Panc1 (cell line): Measurements from ENCODE around the gene SOX11. TPM values are rescaled to one million over a fixed set of nuclear protein-coding genes. Genes with fewer than 3 reads are reported as not detected.

Experiments
- ATAC-seq: fragments of 200-7000 bp; cut with Tn5 transposase; 2 replicates; pipeline ENCODE4 v1.9.1; 2020; ENCODE audit warnings: mild to moderate bottlenecking, moderate library complexity
- BruUV-seq: library from RNA; stranded (reverse); fragments of 400-500 nt; replicated peaks from 2 replicates; lab custom pipeline; 2021; lab: Mats Ljungman, UMichigan
- CTCF ChIA-PET: fragments of 300-600 bp; sonication (Branson Sonifier 250); formaldehyde crosslinking; loops from one replicate; lab custom pipeline; 2022; ENCODE audit warnings: antibody characterized with exemption; lab: Charles Lee
- POLR2A ChIA-PET: fragments of 300-600 bp; sonication (Branson Sonifier 250); formaldehyde crosslinking; loops from one replicate; lab custom pipeline; 2022; ENCODE audit warnings: antibody characterized with exemption; lab: Charles Lee
- DNase-seq: peaks from one replicate; pipeline ENCODE4 v3.0.0-alpha.2; 2010; ENCODE audit warnings: low read depth, low spot score
- H3K27ac ChIP-seq: 2 replicates; pipeline ENCODE4 v1.5.1; 2011; ENCODE audit warnings: mild to moderate bottlenecking, low read length, inconsistent platforms
- H3K27me3 ChIP-seq: fragments of 200-500 bp; sonication (Bioruptor generic); 2 replicates; pipeline ENCODE4 v1.6.0; 2014; ENCODE audit warnings: low read length, inconsistent platforms; ENCODE audit not compliant: control insufficient read depth, insufficient read depth
- H3K36me3 ChIP-seq: fragments of 200-500 bp; sonication (Bioruptor generic); 2 replicates; pipeline ENCODE4 v1.5.1; 2014; ENCODE audit warnings: inconsistent platforms, mild to moderate bottlenecking, low read length, moderate library complexity; ENCODE audit not compliant: control insufficient read depth, insufficient read depth
- H3K4me1 ChIP-seq: 2 replicates; pipeline ENCODE4 v1.5.1; 2011; ENCODE audit warnings: inconsistent platforms, mild to moderate bottlenecking, low read length, moderate library complexity; ENCODE audit not compliant: control insufficient read depth, insufficient read depth
- H3K4me3 ChIP-seq, 2 experiments: 2 replicates each; pipeline ENCODE4 v1.5.1; 2011 to 2012; ENCODE audit warnings: low read depth in 2 of 2, low read length in 2 of 2, mild to moderate bottlenecking in 2 of 2, inconsistent platforms in 1 of 2, moderate library complexity in 1 of 2
- H3K9me3 ChIP-seq: fragments of 200-500 bp; sonication (Bioruptor generic); 2 replicates; pipeline ENCODE4 v1.5.1; 2014; ENCODE audit warnings: low read depth, mild to moderate bottlenecking, inconsistent platforms, low read length, moderate library complexity; ENCODE audit not compliant: control insufficient read depth, insufficient read depth
- POLR2AphosphoS5 ChIP-seq: IDR thresholded peaks from 2 replicates; pipeline ENCODE4 v1.6.1; 2012; ENCODE audit warnings: mild to moderate bottlenecking, low read depth, low read length, moderate library complexity
- SIN3A ChIP-seq: IDR thresholded peaks from 2 replicates; pipeline ENCODE4 v1.6.1; 2012; ENCODE audit warnings: low read depth, mild to moderate bottlenecking, low read length, moderate library complexity, borderline replicate concordance; ENCODE audit not compliant: insufficient read depth
- TCF7L2 ChIP-seq: IDR thresholded peaks from 2 replicates; pipeline ENCODE4 v1.6.1; 2011; ENCODE audit warnings: mild to moderate bottlenecking, low read depth, low read length, inconsistent platforms
- in situ Hi-C: cut with HindIII; loops from 2 replicates; pipeline ENCODE4 v1.10.0; 2016; ENCODE audit warnings: low sequenced_read_pairs, low pct_unique_long_range_greater_than_20kb
- intact Hi-C: fragments of 100-400 bp; cut with micrococcal nuclease; formaldehyde crosslinking; loops from one replicate; pipeline ENCODE4 v1.10.0; 2022; ENCODE audit not compliant: unreplicated experiment
- total RNA-seq: library from RNA; stranded (reverse); gene quantifications from one replicate; pipeline ENCODE4 v1.2.1, GENCODE V29; 2021; ENCODE audit not compliant: unreplicated experiment
- TF ChIP-seq, protein P1 (sequence below): fragments of 450-650 bp; IDR thresholded peaks from 2 replicates; pipeline ENCODE4 v1.5.1; 2017; ENCODE audit warnings: mild to moderate bottlenecking
- TF ChIP-seq, protein P2 (sequence below), 2 experiments: IDR thresholded peaks; 2 replicates each; pipeline ENCODE4 v1.6.1; 2011 to 2012; ENCODE audit warnings: low read depth in 2 of 2, control low read depth in 1 of 2, low read length in 1 of 2, mild to moderate bottlenecking in 1 of 2, moderate library complexity in 1 of 2; ENCODE audit not compliant: insufficient read depth in 1 of 2

The SOX11 gene
- total RNA-seq, 1 experiment from 2014 or later: not detected

DNA sequence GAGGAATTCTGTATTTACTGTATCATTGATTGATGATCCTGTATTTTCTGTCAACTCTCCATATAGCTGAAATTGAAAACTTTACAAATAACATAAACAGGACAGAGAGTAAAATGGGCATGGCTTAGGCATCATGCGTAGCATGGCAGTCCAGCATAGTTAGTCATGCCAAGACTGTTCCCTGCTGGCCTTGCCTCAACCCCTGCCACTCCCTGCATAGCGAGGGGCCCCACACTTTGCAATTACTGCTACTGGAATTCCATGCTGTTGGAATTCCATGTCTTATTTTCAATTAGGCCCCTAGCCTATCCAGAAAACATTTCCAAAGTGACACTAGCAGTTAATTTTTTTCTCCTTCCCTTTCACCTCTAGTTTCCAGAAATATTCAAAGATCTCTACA, 15.1 kb upstream of the SOX11 start:
- in situ Hi-C loops: no loop called here
- no peak for ATAC-seq
- POLR2A ChIA-PET: no interaction called here

DNA sequence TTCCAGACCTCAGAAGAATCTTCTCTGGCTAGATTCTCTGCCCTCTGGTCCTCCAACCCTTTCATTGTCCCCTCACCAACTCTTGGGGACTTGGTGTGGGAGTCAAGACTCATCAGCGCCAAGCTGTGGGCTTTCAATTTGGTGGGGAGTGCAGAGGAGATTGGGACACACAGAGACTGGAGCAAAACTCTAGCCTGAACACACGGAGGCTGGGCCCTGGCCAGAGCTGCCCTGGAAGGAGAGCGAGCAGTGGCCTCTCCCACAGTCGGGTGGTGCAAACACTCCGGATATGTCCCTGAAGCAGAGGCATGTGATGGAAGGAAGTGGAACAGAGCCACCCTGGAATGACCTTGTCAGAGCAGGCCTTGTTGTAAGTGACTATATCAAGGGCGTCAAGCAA, 8.7 kb upstream of the SOX11 start:
- no peaks in the 10 kb centered on the region for H3K27me3 ChIP-seq

More for the DNA sequence above, 15.1 kb upstream of the SOX11 start:
- no peaks in the 10 kb centered on the region for H3K36me3 ChIP-seq
- TF ChIP-seq, protein P1, sequence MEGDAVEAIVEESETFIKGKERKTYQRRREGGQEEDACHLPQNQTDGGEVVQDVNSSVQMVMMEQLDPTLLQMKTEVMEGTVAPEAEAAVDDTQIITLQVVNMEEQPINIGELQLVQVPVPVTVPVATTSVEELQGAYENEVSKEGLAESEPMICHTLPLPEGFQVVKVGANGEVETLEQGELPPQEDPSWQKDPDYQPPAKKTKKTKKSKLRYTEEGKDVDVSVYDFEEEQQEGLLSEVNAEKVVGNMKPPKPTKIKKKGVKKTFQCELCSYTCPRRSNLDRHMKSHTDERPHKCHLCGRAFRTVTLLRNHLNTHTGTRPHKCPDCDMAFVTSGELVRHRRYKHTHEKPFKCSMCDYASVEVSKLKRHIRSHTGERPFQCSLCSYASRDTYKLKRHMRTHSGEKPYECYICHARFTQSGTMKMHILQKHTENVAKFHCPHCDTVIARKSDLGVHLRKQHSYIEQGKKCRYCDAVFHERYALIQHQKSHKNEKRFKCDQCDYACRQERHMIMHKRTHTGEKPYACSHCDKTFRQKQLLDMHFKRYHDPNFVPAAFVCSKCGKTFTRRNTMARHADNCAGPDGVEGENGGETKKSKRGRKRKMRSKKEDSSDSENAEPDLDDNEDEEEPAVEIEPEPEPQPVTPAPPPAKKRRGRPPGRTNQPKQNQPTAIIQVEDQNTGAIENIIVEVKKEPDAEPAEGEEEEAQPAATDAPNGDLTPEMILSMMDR: no peak
- TF ChIP-seq, protein P2, sequence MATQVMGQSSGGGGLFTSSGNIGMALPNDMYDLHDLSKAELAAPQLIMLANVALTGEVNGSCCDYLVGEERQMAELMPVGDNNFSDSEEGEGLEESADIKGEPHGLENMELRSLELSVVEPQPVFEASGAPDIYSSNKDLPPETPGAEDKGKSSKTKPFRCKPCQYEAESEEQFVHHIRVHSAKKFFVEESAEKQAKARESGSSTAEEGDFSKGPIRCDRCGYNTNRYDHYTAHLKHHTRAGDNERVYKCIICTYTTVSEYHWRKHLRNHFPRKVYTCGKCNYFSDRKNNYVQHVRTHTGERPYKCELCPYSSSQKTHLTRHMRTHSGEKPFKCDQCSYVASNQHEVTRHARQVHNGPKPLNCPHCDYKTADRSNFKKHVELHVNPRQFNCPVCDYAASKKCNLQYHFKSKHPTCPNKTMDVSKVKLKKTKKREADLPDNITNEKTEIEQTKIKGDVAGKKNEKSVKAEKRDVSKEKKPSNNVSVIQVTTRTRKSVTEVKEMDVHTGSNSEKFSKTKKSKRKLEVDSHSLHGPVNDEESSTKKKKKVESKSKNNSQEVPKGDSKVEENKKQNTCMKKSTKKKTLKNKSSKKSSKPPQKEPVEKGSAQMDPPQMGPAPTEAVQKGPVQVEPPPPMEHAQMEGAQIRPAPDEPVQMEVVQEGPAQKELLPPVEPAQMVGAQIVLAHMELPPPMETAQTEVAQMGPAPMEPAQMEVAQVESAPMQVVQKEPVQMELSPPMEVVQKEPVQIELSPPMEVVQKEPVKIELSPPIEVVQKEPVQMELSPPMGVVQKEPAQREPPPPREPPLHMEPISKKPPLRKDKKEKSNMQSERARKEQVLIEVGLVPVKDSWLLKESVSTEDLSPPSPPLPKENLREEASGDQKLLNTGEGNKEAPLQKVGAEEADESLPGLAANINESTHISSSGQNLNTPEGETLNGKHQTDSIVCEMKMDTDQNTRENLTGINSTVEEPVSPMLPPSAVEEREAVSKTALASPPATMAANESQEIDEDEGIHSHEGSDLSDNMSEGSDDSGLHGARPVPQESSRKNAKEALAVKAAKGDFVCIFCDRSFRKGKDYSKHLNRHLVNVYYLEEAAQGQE (IDR thresholded peaks at IDR 0.05; ENCODE audit: insufficient read depth in 1 of 2, low read depth in 2 of 2, low read length in 1 of 2): no peak
- TF ChIP-seq TCF7L2 (no peak), POLR2AphosphoS5 (no peak), SIN3A (no peak)
- no peak overlapping the region for H3K4me3 ChIP-seq
- no peaks in the 10 kb centered on the region for H3K27me3 ChIP-seq
- no peak overlapping the region for H3K27ac ChIP-seq
- H3K4me1 ChIP-seq: no peaks in the 10 kb centered on the region
- DNase-seq: no peak
- H3K9me3 ChIP-seq: no peaks in the 10 kb centered on the region
- intact Hi-C loops: no loop called here
- CTCF ChIA-PET: no interaction called here
- no TSS peak for BruUV-seq

More for the DNA sequence above, 8.7 kb upstream of the SOX11 start:
- Histone ChIP-seq H3K36me3 (no peaks in the 10 kb centered on the region), H3K4me1 (no peaks in the 10 kb centered on the region), H3K4me3 (no peak overlapping the region), H3K27ac (no peak overlapping the region), H3K9me3 (no peaks in the 10 kb centered on the region)
- no peak for TF ChIP-seq TCF7L2
- TF ChIP-seq, protein P2 (IDR thresholded peaks at IDR 0.05; ENCODE audit: insufficient read depth in 1 of 2, low read depth in 2 of 2, low read length in 1 of 2): no peak
- TF ChIP-seq, protein P1: no peak
- TF ChIP-seq POLR2AphosphoS5: no peak
- TF ChIP-seq SIN3A: no peak
- in situ Hi-C loops: no loop called here
- intact Hi-C loops: no loop called here
- ChIA-PET CTCF (no interaction called here), POLR2A (no interaction called here)
- BruUV-seq: no TSS peak
- ATAC-seq (no peak), DNase-seq (no peak)
